T follicular helper cell (primary cell): ENCODE results near the gene NPHP4.
"Not testable (repeated sequence)": the region's sequence is repeated elsewhere in the genome, so short reads cannot be mapped to it uniquely, and the experiment has no call there.

Experiments used
- DNase-seq: peaks from one replicate; pipeline ENCODE4 v3.0.0-alpha.2; 2020; ENCODE audit warnings: low read depth

NPHP4 gene

GRCh38 chr1:6023346-6023745 is 31.1 kb upstream of the NPHP4 start:
- no peak for DNase-seq

GRCh38 chr1:6022193-6022592 is 30.0 kb upstream of the NPHP4 start:
- DNase-seq: no peak

GRCh38 chr1:6019166-6019845 is 27.1 kb upstream of the NPHP4 start:
- DNase-seq: no peak

GRCh38 chr1:6017654-6018053 is 25.4 kb upstream of the NPHP4 start:
- DNase-seq: not testable (repeated sequence)

GRCh38 chr1:6016191-6016865 is 24.1 kb upstream of the NPHP4 start:
- DNase-seq: no peak

GRCh38 chr1:6014130-6014999 is 22.1 kb upstream of the NPHP4 start:
- no peak for DNase-seq

GRCh38 chr1:6013491-6013890 is 21.3 kb upstream of the NPHP4 start:
- no peak for DNase-seq

- no peak for DNase-seq
Observed at GRCh38 chr1:6012529-6013318, 20.5 kb upstream of the NPHP4 start.

- DNase-seq: no peak
Observed at GRCh38 chr1:6011946-6012258, 19.7 kb upstream of the NPHP4 start.

GRCh38 chr1:6011161-6011945 is 19.1 kb upstream of the NPHP4 start:
- DNase-seq: no peak

GRCh38 chr1:6010554-6010953 is 18.3 kb upstream of the NPHP4 start:
- DNase-seq: no peak

GRCh38 chr1:6009120-6010040 is 17.2 kb upstream of the NPHP4 start:
- DNase-seq: no peak

GRCh38 chr1:6008696-6009095 is 16.5 kb upstream of the NPHP4 start:
- DNase-seq: no peak

- DNase-seq: no peak
Observed at GRCh38 chr1:6008084-6008415, 15.8 kb upstream of the NPHP4 start.

- no peak for DNase-seq
Observed at GRCh38 chr1:6007318-6008083, 15.3 kb upstream of the NPHP4 start.

GRCh38 chr1:6006882-6007281 is 14.7 kb upstream of the NPHP4 start:
- no peak for DNase-seq

- DNase-seq: no peak
Observed at GRCh38 chr1:6005276-6005917, 13.2 kb upstream of the NPHP4 start.

GRCh38 chr1:6004412-6005123 is 12.3 kb upstream of the NPHP4 start:
- DNase-seq: no peak
